GM10266 (cell line): ENCODE data around the gene DIAPH3.

ENCODE experiments used
- DNase-seq: peaks from one replicate; pipeline ENCODE4 v3.0.0; 2012; ENCODE audit errors: extremely low spot score
- TF ChIP-seq, protein P1 (sequence below): IDR thresholded peaks from 2 replicates; pipeline ENCODE4 v1.5.1; 2012; ENCODE audit warnings: mild to moderate bottlenecking, low read depth; ENCODE audit not compliant: control insufficient read depth, insufficient read depth; ENCODE audit errors: missing control alignments

DIAPH3 gene

GRCh38 chr13:59793107-59793506 is 370.6 kb downstream of the DIAPH3 start:
- no peak for DNase-seq
- TF ChIP-seq, protein P1, sequence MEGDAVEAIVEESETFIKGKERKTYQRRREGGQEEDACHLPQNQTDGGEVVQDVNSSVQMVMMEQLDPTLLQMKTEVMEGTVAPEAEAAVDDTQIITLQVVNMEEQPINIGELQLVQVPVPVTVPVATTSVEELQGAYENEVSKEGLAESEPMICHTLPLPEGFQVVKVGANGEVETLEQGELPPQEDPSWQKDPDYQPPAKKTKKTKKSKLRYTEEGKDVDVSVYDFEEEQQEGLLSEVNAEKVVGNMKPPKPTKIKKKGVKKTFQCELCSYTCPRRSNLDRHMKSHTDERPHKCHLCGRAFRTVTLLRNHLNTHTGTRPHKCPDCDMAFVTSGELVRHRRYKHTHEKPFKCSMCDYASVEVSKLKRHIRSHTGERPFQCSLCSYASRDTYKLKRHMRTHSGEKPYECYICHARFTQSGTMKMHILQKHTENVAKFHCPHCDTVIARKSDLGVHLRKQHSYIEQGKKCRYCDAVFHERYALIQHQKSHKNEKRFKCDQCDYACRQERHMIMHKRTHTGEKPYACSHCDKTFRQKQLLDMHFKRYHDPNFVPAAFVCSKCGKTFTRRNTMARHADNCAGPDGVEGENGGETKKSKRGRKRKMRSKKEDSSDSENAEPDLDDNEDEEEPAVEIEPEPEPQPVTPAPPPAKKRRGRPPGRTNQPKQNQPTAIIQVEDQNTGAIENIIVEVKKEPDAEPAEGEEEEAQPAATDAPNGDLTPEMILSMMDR: no peak

GRCh38 chr13:59790626-59791025 is 373.1 kb downstream of the DIAPH3 start:
- TF ChIP-seq, protein P1: no peak
- DNase-seq: no peak

- TF ChIP-seq, protein P1: no peak
- no peak for DNase-seq
These were observed 374.2 kb downstream of the DIAPH3 start for GRCh38 chr13:59789558-59789957.

GRCh38 chr13:59787679-59788078 is 376.0 kb downstream of the DIAPH3 start:
- no peak for DNase-seq
- TF ChIP-seq, protein P1: no peak

DNA sequence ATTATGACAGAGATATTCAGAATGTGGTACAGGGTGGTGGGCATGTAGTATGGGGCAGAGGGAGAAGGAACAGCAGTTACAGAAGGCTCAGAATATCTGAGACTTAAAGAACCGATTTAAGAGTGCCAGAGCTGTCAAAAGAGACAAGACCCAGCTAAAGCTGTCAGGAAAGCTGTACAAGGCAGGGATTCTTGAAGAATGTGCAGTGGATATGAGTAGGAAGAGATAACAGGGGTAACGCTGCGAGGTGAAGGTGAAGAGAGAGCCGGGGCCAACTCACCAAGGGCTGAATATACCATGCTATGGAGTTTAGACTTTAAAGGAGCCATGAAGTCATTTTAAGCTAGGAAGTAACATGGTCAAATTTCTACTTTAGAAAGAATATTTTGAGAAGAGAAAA is 381.0 kb downstream of the DIAPH3 start:
- TF ChIP-seq, protein P1: no peak
- no peak for DNase-seq

DNA sequence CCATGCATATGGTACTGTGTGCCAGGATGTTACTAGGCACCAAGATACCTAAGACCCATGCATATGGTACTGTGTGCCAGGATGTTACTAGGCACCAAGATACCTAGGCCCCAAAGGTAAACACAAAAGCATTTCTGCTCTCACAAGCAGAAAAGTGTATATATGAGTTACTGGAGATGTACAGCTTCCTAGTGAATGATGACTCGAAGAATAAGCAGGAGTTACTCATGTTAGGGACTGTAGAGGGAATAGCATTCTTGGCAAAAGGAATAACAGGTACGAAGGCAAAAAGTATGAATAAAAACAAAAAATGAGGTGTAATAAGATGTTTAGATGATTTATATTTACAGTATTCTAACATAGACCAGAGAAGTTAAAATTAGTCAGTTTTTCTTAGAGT is 383.7 kb downstream of the DIAPH3 start:
- DNase-seq: no peak
- TF ChIP-seq, protein P1: no peak

- DNase-seq: no peak
- TF ChIP-seq, protein P1: no peak
These were observed 386.6 kb downstream of the DIAPH3 start for GRCh38 chr13:59776924-59777690.
